ENCODE results near the gene TRNT1.

DNA sequence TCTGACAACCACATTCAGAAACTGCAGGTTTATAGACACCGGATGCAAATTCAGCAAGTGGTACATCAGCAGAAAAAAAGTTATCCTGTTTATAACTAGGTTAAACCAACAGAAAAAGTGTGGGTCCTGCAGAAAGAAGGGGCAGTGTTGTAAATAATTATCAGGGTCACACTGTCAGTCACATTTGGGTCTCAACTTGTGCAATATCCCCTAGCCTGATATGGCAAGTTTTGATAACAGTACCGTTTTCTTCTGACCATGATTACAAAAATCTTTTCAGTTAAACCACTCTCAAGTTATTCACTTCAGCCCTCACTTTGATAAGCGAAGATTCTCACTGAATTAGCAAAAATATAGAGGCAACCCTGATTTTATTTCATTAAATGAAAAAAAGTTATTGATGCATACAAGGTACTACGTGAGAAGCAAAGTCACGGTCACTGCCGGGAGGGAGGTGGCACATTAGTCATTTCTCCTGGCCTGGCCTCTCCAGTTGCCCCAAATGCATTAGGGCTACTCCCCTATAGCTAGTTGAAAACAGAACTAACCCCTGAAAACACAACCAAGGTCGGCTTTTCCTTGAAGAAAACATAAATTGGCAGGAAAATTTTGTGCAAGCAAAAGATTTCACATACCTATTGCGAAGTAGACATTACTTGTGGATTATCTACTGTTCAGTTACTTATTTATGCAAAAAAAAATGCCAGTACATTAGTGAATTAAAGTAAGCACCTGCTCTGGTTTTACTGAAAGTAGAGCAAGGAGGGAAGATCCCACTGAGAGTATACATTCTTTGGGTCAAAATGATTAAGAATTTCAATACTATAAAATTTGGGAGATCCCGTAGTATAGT is 45.1 kb upstream of the TRNT1 start:
- TF ChIP-seq, protein P1, sequence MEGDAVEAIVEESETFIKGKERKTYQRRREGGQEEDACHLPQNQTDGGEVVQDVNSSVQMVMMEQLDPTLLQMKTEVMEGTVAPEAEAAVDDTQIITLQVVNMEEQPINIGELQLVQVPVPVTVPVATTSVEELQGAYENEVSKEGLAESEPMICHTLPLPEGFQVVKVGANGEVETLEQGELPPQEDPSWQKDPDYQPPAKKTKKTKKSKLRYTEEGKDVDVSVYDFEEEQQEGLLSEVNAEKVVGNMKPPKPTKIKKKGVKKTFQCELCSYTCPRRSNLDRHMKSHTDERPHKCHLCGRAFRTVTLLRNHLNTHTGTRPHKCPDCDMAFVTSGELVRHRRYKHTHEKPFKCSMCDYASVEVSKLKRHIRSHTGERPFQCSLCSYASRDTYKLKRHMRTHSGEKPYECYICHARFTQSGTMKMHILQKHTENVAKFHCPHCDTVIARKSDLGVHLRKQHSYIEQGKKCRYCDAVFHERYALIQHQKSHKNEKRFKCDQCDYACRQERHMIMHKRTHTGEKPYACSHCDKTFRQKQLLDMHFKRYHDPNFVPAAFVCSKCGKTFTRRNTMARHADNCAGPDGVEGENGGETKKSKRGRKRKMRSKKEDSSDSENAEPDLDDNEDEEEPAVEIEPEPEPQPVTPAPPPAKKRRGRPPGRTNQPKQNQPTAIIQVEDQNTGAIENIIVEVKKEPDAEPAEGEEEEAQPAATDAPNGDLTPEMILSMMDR (IDR thresholded peaks at IDR 0.05; ENCODE audit: low read length): no peak
- no peak for TF ChIP-seq EZH2 (IDR thresholded peaks at IDR 0.05; ENCODE audit: borderline replicate concordance, low read length)

Measured in OCI-LY1 (cell line).